Smooth muscle cell (in vitro differentiated cells): Measurements from ENCODE around the gene SACS. TPM values are rescaled to one million over a fixed set of nuclear protein-coding genes. Genes with fewer than 3 reads are reported as not detected.
A peak's percentile ranks its signal among the peaks of the same experiment; 100 is the strongest.

ENCODE experiments used
- DNase-seq: peaks from one replicate; lab custom pipeline; 2025; ENCODE audit not compliant: unreplicated experiment; lab: John Stamatoyannopoulos, UW
- H2AFZ ChIP-seq: fragments of 200-600 bp; sonication (generic); 2 replicates; pipeline ENCODE4 v1.6.0; 2016; ENCODE audit warnings: antibody characterized with exemption, low read depth, mild to moderate bottlenecking
- H3F3A ChIP-seq: fragments of 200-600 bp; sonication (generic); 2 replicates; pipeline ENCODE4 v1.6.0; 2017; ENCODE audit warnings: antibody characterized with exemption, low read depth
- H3K27ac ChIP-seq: fragments of 200-600 bp; sonication (generic); 2 replicates; pipeline ENCODE4 v1.5.1; 2016; ENCODE audit warnings: low read depth, mild to moderate bottlenecking
- H3K27me3 ChIP-seq: fragments of 200-600 bp; sonication (generic); 2 replicates; pipeline ENCODE4 v1.6.1; 2016; ENCODE audit warnings: low read depth, mild to moderate bottlenecking
- H3K36me3 ChIP-seq: fragments of 200-600 bp; sonication (generic); 2 replicates; pipeline ENCODE4 v1.5.1; 2016; ENCODE audit warnings: low read depth
- H3K4me1 ChIP-seq: fragments of 200-600 bp; sonication (generic); 2 replicates; pipeline ENCODE4 v1.5.1; 2016; ENCODE audit warnings: low read depth
- H3K4me2 ChIP-seq: fragments of 200-600 bp; sonication (generic); 2 replicates; pipeline ENCODE4 v1.6.0; 2016; ENCODE audit warnings: mild to moderate bottlenecking
- H3K4me3 ChIP-seq: fragments of 200-600 bp; sonication (generic); 2 replicates; pipeline ENCODE4 v1.5.1; 2016; ENCODE audit warnings: mild to moderate bottlenecking
- H3K79me2 ChIP-seq: fragments of 200-600 bp; sonication (generic); 2 replicates; pipeline ENCODE4 v1.6.0; 2016; ENCODE audit warnings: low read depth, mild to moderate bottlenecking
- H3K9ac ChIP-seq: fragments of 200-600 bp; sonication (generic); 2 replicates; pipeline ENCODE4 v1.6.0; 2016; ENCODE audit warnings: low read depth
- H3K9me3 ChIP-seq: fragments of 200-600 bp; sonication (generic); replicated peaks from 2 replicates; pipeline ENCODE4 v1.5.1; 2016; ENCODE audit warnings: low read depth
- H4K20me1 ChIP-seq: fragments of 200-600 bp; sonication (generic); 2 replicates; pipeline ENCODE4 v1.6.0; 2016; ENCODE audit warnings: low read depth
- WGBS: methylation state at CpG from one replicate; pipeline ENCODE4 v1.1.7; 2016; ENCODE audit warnings: low lambda C conversion rate; 5-methylcytosine and 5-hydroxymethylcytosine counted together
- polyA plus RNA-seq: library from polyadenylated mRNA; unstranded; fragments of >200 nt; fragmentation: Nextera tagmentation; extraction: Ambion mirVana; gene quantifications from 2 replicates; pipeline ENCODE4 v1.2.1, GENCODE V29; 2016
- total RNA-seq: library from RNA; depleted of rRNA; stranded (reverse); fragments of >200 nt; gene quantifications from 2 replicates; pipeline ENCODE4 v1.2.3, GENCODE V29; 2014
- TF ChIP-seq, protein P1 (sequence below): fragments of 200-600 bp; sonication (generic); IDR thresholded peaks from 2 replicates; pipeline ENCODE4 v1.5.1; 2017; ENCODE audit warnings: borderline replicate concordance, mild to moderate bottlenecking, antibody characterized with exemption; ENCODE audit not compliant: insufficient read depth, poor library complexity, severe bottlenecking

The SACS gene
- total RNA-seq = 40.9 and 48.7 TPM in 2 replicates
- 4.4 and 5.3 TPM in 2 replicates for polyA plus RNA-seq

- Histone ChIP-seq H2AFZ (peak within 1 kb of the TSS; percentile 70), H3K27me3 (no peaks in the 10 kb centered on the region), H3K4me3 (peak within 1 kb of the TSS; percentile 58), H3K9me3 (no peaks in the 10 kb centered on the region), H4K20me1 (no peaks in the 10 kb centered on the region), H3K79me2 (no peaks in the 10 kb centered on the region), H3K4me2 (peak within 1 kb of the TSS; percentile 84), H3F3A (no peaks in the 10 kb centered on the region), H3K4me1 (peaks cover 31% of the 10 kb centered on the region), H3K36me3 (no peaks in the 10 kb centered on the region), H3K9ac (peak within 1 kb of the TSS; percentile 64), H3K27ac (peak within 1 kb of the TSS; percentile 40)
- TF ChIP-seq, protein P1, sequence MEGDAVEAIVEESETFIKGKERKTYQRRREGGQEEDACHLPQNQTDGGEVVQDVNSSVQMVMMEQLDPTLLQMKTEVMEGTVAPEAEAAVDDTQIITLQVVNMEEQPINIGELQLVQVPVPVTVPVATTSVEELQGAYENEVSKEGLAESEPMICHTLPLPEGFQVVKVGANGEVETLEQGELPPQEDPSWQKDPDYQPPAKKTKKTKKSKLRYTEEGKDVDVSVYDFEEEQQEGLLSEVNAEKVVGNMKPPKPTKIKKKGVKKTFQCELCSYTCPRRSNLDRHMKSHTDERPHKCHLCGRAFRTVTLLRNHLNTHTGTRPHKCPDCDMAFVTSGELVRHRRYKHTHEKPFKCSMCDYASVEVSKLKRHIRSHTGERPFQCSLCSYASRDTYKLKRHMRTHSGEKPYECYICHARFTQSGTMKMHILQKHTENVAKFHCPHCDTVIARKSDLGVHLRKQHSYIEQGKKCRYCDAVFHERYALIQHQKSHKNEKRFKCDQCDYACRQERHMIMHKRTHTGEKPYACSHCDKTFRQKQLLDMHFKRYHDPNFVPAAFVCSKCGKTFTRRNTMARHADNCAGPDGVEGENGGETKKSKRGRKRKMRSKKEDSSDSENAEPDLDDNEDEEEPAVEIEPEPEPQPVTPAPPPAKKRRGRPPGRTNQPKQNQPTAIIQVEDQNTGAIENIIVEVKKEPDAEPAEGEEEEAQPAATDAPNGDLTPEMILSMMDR = no peak
- DNase-seq = no peak
- WGBS = 4% methylated on average over 26 of the region's 26 CpGs
Observed at GRCh38 chr13:23433171-23434153, at the start of gene SACS. TSS of gene SACS (minus strand) at chr13:23433702. CDS start at chr13:23411239, 22,463 bp downstream.

GRCh38 chr13:23480324-23480723 is 46.8 kb upstream of the SACS start:
- TF ChIP-seq, protein P1 = no peak
- Histone ChIP-seq H2AFZ (no peak overlapping the region), H3K79me2 (no peaks in the 10 kb centered on the region), H3K9me3 (peaks cover 17% of the 10 kb centered on the region), H3K36me3 (no peaks in the 10 kb centered on the region), H3K4me2 (no peak overlapping the region), H3K4me3 (no peak overlapping the region), H4K20me1 (no peaks in the 10 kb centered on the region), H3K4me1 (peaks cover under 1% of the 10 kb centered on the region), H3F3A (no peaks in the 10 kb centered on the region), H3K27me3 (no peaks in the 10 kb centered on the region), H3K27ac (no peak overlapping the region), H3K9ac (no peak overlapping the region)
- no peak for DNase-seq
- WGBS = 81% methylated on average over 1 of the region's 1 CpG

DNA sequence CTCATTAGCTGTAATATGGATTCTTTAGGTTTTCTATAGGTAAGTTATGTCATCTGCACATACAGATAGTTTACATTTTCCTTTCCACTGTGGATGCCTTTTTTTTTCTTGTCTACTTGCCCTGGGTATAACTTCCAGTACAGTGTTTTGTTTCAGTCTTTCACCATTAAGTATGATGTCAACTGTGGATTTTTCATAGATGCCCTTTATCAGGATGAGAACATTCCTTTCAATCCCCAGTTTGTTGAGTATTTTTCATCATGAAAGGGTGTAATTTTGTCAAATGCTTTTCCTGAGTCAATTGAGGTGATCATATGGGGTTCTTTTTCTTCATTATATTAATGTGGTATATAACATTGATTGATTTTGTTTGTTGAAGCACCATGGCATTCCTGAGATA is 43.6 kb upstream of the SACS start:
- H3F3A ChIP-seq = no peaks in the 10 kb centered on the region
- H3K9ac ChIP-seq = no peak overlapping the region
- no peaks in the 10 kb centered on the region for H3K27me3 ChIP-seq
- TF ChIP-seq, protein P1 = no peak
- no peaks in the 10 kb centered on the region for H4K20me1 ChIP-seq
- no peak overlapping the region for H2AFZ ChIP-seq
- DNase-seq = no peak
- H3K9me3 ChIP-seq = peaks cover 17% of the 10 kb centered on the region
- no peaks in the 10 kb centered on the region for H3K36me3 ChIP-seq
- no peaks in the 10 kb centered on the region for H3K4me1 ChIP-seq
- no peak overlapping the region for H3K4me3 ChIP-seq
- no peak overlapping the region for H3K4me2 ChIP-seq
- no peak overlapping the region for H3K27ac ChIP-seq
- no peaks in the 10 kb centered on the region for H3K79me2 ChIP-seq
